ENCODE results near the gene RUVBL2. TPM values are rescaled to one million over a fixed set of nuclear protein-coding genes. Genes with fewer than 3 reads are reported as not detected.

The RUVBL2 gene
- total RNA-seq, 1 experiment from 2014 or later = 130 TPM

DNA sequence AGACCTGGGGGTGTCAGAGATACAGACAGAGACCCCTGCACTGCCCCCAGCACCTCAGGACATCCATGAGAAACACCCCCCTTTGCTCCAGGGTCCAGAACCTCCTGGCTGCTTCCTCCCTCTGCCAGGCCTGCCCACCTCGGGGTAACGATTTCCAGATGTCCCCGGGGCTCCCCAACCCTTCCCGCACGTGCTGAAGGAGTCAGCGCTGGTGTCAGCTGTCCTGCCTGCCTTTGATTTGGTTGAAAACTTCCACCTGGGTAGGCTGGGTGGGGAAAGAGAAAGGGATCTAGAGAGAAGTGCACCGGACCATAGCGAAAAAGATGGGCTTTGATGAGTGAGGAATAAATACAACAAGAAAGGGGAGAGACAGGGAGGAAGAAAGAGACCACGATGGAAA lies 65.4 kb downstream of the RUVBL2 start:
- no peak overlapping the region for H2BK20ac ChIP-seq (ENCODE audit: low read depth, low read length, poor library complexity, severe bottlenecking)
- no peak overlapping the region for H2BK12ac ChIP-seq (ENCODE audit: insufficient read length, low read depth, low read length)
- H3K9me3 Mint-ChIP-seq = peaks cover 0 to 2% of the 10 kb centered on the region in 2 experiments; a peak in 1 of 5 replicates
- H3K9ac ChIP-seq (ENCODE audit: extremely low read depth, insufficient read length, low read length) = no peak overlapping the region
- H2AFZ ChIP-seq (ENCODE audit: low read length) = no peak overlapping the region
- H3K79me2 ChIP-seq (ENCODE audit: insufficient read depth, low read length) = no peaks in the 10 kb centered on the region
- no peak for DNase-seq
- peaks cover 27 to 33% of the 10 kb centered on the region in 2 experiments for H3K4me1 Mint-ChIP-seq
- H2BK120ac ChIP-seq (ENCODE audit: low read depth, low read length, poor library complexity, severe bottlenecking) = no peak overlapping the region
- H3K36me3 Mint-ChIP-seq (ENCODE audit: insufficient read depth in 1 of 3, low read depth in 3 of 3) = no peaks in the 10 kb centered on the region; a peak in 1 of 7 replicates
- no peak overlapping the region for H3K18ac ChIP-seq (ENCODE audit: insufficient read length, low read depth, low read length)
- peaks cover 81% of the 10 kb centered on the region for H3K27me3 Mint-ChIP-seq (ENCODE audit: low read depth)
- no peak overlapping the region for H4K8ac ChIP-seq (replicated peaks; ENCODE audit: insufficient read length, low read depth, low read length)
- peaks cover 15% of the 10 kb centered on the region; the same call in 1 of the 2 replicates for H3K27me3 ChIP-seq (ENCODE audit: insufficient read depth, low read length)
- H2BK15ac ChIP-seq (ENCODE audit: low read depth, low read length) = no peak overlapping the region
- H4K5ac ChIP-seq (ENCODE audit: insufficient read length, low read depth, low read length) = no peak overlapping the region
- no peak overlapping the region for H3K14ac ChIP-seq (ENCODE audit: insufficient read depth, low read length)
- no peaks in the 10 kb centered on the region for H3K9me3 ChIP-seq (ENCODE audit: control insufficient read depth, low read depth, low read length)
- no peak overlapping the region for H3K56ac ChIP-seq (ENCODE audit: insufficient read length, low read depth, low read length)
- TF ChIP-seq, protein P1, sequence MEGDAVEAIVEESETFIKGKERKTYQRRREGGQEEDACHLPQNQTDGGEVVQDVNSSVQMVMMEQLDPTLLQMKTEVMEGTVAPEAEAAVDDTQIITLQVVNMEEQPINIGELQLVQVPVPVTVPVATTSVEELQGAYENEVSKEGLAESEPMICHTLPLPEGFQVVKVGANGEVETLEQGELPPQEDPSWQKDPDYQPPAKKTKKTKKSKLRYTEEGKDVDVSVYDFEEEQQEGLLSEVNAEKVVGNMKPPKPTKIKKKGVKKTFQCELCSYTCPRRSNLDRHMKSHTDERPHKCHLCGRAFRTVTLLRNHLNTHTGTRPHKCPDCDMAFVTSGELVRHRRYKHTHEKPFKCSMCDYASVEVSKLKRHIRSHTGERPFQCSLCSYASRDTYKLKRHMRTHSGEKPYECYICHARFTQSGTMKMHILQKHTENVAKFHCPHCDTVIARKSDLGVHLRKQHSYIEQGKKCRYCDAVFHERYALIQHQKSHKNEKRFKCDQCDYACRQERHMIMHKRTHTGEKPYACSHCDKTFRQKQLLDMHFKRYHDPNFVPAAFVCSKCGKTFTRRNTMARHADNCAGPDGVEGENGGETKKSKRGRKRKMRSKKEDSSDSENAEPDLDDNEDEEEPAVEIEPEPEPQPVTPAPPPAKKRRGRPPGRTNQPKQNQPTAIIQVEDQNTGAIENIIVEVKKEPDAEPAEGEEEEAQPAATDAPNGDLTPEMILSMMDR (conservative IDR thresholded peaks at IDR 0.05) = no peak
- H3K4me1 ChIP-seq (ENCODE audit: insufficient read depth, low read length) = no peaks in the 10 kb centered on the region
- H3K79me1 ChIP-seq (ENCODE audit: insufficient read depth, low read depth, low read length, poor library complexity, severe bottlenecking) = no peaks in the 10 kb centered on the region
- no peak overlapping the region for H3T11ph ChIP-seq (ENCODE audit: low read length)
- no peak overlapping the region for H3K27ac ChIP-seq (ENCODE audit: insufficient read length, low read depth, low read length)
- H3K27ac Mint-ChIP-seq = no peak overlapping the region
- H2AK5ac ChIP-seq (ENCODE audit: insufficient read length, low read length) = no peak overlapping the region
- H4K91ac ChIP-seq (ENCODE audit: insufficient read length, low read depth, low read length) = no peak overlapping the region
- WGBS (ENCODE audit: extremely low coverage, insufficient read length, low lambda C conversion rate) = no CpG with 5 or more reads among the region's 9 CpGs
- no peak overlapping the region for H3K4ac ChIP-seq (ENCODE audit: low read depth, low read length)
- no peak overlapping the region for H3K4me3 Mint-ChIP-seq
- H2BK5ac ChIP-seq (ENCODE audit: insufficient read length, low read length) = no peak overlapping the region
- peaks cover 10% of the 10 kb centered on the region for H3K23me2 ChIP-seq (ENCODE audit: insufficient read length, low read depth, low read length, poor library complexity, severe bottlenecking)
- H4K20me1 ChIP-seq (ENCODE audit: control insufficient read depth, insufficient read depth, insufficient read length) = no peaks in the 10 kb centered on the region
- H3K4me2 ChIP-seq (ENCODE audit: insufficient read depth, insufficient read length, low read length) = no peak overlapping the region
- no peak overlapping the region for H3K23ac ChIP-seq (ENCODE audit: insufficient read length, low read depth, low read length)

All from H9 (cell line).